Osteoblast (primary cell): Measurements from ENCODE around the gene ZNF496. TPM values are rescaled to one million over a fixed set of nuclear protein-coding genes. Genes with fewer than 3 reads are reported as not detected.

Experiments used
- DNase-seq: peaks from one replicate; pipeline ENCODE4 v3.0.0; 2011; ENCODE audit warnings: low spot score, mixed read lengths; ENCODE audit not compliant: insufficient read length; ENCODE audit errors: missing footprints
- H2AFZ ChIP-seq: 2 replicates; pipeline ENCODE4 v1.6.0; 2011; ENCODE audit warnings: mild to moderate bottlenecking, low read length
- H3K27ac ChIP-seq: 2 replicates; pipeline ENCODE4 v1.5.1; 2011; ENCODE audit warnings: mild to moderate bottlenecking, low read depth, low read length, moderate library complexity
- H3K27me3 ChIP-seq: 2 replicates; pipeline ENCODE4 v1.6.0; 2012; ENCODE audit warnings: mild to moderate bottlenecking, control low read depth, inconsistent platforms, low read length, moderate library complexity; ENCODE audit not compliant: insufficient read depth
- H3K36me3 ChIP-seq: 2 replicates; pipeline ENCODE4 v1.5.1; 2011; ENCODE audit warnings: mild to moderate bottlenecking, low read length, control low read depth, moderate library complexity; ENCODE audit not compliant: insufficient read depth
- H3K4me1 ChIP-seq: 2 replicates; pipeline ENCODE4 v1.5.1; 2011; ENCODE audit warnings: mild to moderate bottlenecking, low read length, control low read depth, moderate library complexity; ENCODE audit not compliant: insufficient read depth
- H3K4me2 ChIP-seq: 2 replicates; pipeline ENCODE4 v1.6.0; 2011; ENCODE audit warnings: mild to moderate bottlenecking, low read length; ENCODE audit not compliant: insufficient read depth
- H3K4me3 ChIP-seq: fragments of 200-600 bp; sonication (generic); 3 replicates; pipeline ENCODE4 v1.5.1; 2012; ENCODE audit warnings: mild to moderate bottlenecking, low read length, inconsistent platforms; ENCODE audit not compliant: insufficient read depth
- H3K79me2 ChIP-seq: 2 replicates; pipeline ENCODE4 v1.6.0; 2012; ENCODE audit warnings: mild to moderate bottlenecking, low read length, control low read depth, inconsistent platforms; ENCODE audit not compliant: insufficient read depth
- H3K9me3 ChIP-seq: 2 replicates; pipeline ENCODE4 v1.5.1; 2011; ENCODE audit warnings: low read depth, low read length, control low read depth
- H4K20me1 ChIP-seq: 2 replicates; pipeline ENCODE4 v1.6.0; 2012; ENCODE audit warnings: mild to moderate bottlenecking, low read length, control low read depth; ENCODE audit not compliant: insufficient read depth
- CTCF ChIP-seq: IDR thresholded peaks from 2 replicates; pipeline ENCODE4 v1.5.1; 2011; ENCODE audit warnings: mild to moderate bottlenecking, low read depth, low read length, moderate library complexity; ENCODE audit errors: extremely low read depth
- total RNA-seq: library from RNA; depleted of rRNA; stranded (reverse); fragments of >200 nt; gene quantifications from 2 replicates; pipeline ENCODE4 v1.2.3, GENCODE V29; 2012

Gene ZNF496
- total RNA-seq, 1 donor: 29.3 TPM

GRCh38 chr1:247295746-247296145, 35.9 kb downstream of the ZNF496 start:
- H4K20me1 ChIP-seq: peaks cover 8% of the 10 kb centered on the region
- no peak overlapping the region for H3K27ac ChIP-seq
- peaks cover 3% of the 10 kb centered on the region for H3K36me3 ChIP-seq
- peaks cover 7% of the 10 kb centered on the region for H3K27me3 ChIP-seq
- TF ChIP-seq CTCF: no peak
- DNase-seq: peak; percentile 35
- H3K9me3 ChIP-seq: no peaks in the 10 kb centered on the region
- no peak overlapping the region for H3K4me2 ChIP-seq
- no peak overlapping the region for H2AFZ ChIP-seq
- peaks cover 24% of the 10 kb centered on the region for H3K4me1 ChIP-seq
- H3K4me3 ChIP-seq: no peak overlapping the region
- no peaks in the 10 kb centered on the region for H3K79me2 ChIP-seq

DNA sequence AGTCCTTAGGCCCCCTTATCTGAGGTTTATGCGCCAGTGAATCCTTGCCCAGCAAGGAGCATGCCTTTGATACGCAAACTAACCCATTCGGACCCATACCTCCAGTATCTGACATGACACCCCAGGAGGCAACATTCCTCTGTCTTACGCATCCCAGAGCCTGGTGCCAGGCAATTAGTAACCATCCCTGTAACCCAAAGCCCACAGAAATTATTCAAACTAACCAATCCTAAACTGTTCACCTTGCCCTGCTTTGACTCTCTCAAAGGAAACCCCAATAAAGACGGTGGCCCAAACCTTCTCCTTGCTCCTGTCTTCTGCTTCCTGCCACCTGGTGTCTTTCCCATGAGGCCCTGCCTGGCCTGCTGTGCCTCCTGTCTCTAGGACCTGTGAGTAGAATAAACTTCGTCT, 36.4 kb downstream of the ZNF496 start:
- Histone ChIP-seq H3K79me2 (no peaks in the 10 kb centered on the region), H2AFZ (no peak overlapping the region), H3K4me2 (peak overlapping the region; percentile 9), H3K9me3 (no peaks in the 10 kb centered on the region), H3K4me1 (peaks cover 24% of the 10 kb centered on the region), H3K4me3 (no peak overlapping the region), H3K27me3 (peaks cover 7% of the 10 kb centered on the region), H4K20me1 (peaks cover 8% of the 10 kb centered on the region), H3K36me3 (no peaks in the 10 kb centered on the region), H3K27ac (peak overlapping the region; percentile 1)
- peak; percentile 52 for DNase-seq
- no peak for TF ChIP-seq CTCF

DNA sequence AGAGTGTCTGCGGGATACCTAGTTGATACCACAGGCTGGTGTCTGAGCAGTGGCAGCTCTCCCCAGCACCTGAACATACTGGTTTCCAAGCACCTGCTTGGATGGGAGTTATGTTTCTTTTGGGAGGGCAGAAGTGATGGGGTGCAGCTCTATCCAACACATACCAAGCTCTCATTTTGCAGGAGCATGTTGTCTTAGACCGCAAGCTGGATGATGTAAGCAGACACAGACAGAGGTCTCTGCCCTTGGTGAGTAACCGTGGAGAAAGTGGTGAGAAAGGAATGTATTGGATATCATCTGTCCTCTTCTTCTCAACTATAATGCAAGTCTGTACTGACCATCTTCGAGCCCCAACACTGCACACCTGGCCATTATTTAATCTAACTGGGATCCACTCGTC, 37.4 kb downstream of the ZNF496 start:
- no peaks in the 10 kb centered on the region for H3K9me3 ChIP-seq
- peak overlapping the region; percentile 73 for H3K4me2 ChIP-seq
- H3K79me2 ChIP-seq: no peaks in the 10 kb centered on the region
- no peak overlapping the region for H3K4me3 ChIP-seq
- H2AFZ ChIP-seq: no peak overlapping the region
- H3K36me3 ChIP-seq: no peaks in the 10 kb centered on the region
- H4K20me1 ChIP-seq: peaks cover 8% of the 10 kb centered on the region
- H3K27ac ChIP-seq: peak overlapping the region; percentile 1
- no peak for TF ChIP-seq CTCF
- H3K4me1 ChIP-seq: peaks cover 24% of the 10 kb centered on the region
- peak; percentile 91 for DNase-seq
- peaks cover 7% of the 10 kb centered on the region for H3K27me3 ChIP-seq

DNA sequence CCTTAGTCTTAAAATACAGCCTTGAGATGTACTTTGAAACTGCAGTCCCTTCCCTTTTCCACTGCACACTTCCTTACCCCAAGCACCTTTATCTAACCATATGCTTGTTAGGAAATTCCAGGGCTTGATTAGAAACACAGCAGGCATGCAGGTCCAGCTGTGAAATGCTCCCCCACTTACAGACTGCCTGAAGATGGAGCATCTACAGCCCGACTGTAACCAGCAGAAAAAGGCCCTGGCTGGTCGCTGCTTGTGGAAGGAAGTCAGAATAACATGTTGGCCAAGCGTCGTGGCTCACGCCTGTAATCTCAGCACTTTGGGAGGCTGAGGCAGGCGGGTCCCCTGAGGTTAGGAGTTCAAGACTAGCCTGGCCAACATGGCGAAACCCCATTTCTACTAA, 38.6 kb downstream of the ZNF496 start:
- DNase-seq: peak; percentile 36
- Histone ChIP-seq H3K9me3 (no peaks in the 10 kb centered on the region), H3K36me3 (no peaks in the 10 kb centered on the region), H3K4me2 (no peak overlapping the region), H2AFZ (no peak overlapping the region), H3K79me2 (no peaks in the 10 kb centered on the region), H3K27ac (no peak overlapping the region), H3K4me1 (peaks cover 24% of the 10 kb centered on the region), H3K4me3 (no peak overlapping the region), H3K27me3 (peaks cover 7% of the 10 kb centered on the region), H4K20me1 (peaks cover 8% of the 10 kb centered on the region)
- no peak for TF ChIP-seq CTCF
